Tibial nerve (tissue), 4 donors: ENCODE measurements around the gene RUNX2. TPM values are rescaled to one million over a fixed set of nuclear protein-coding genes. Genes with fewer than 3 reads are reported as not detected.

Experiments used
- DNase-seq, 2 donors: peaks; one replicate each; pipeline ENCODE4 v3.0.0-alpha.2; 2019; ENCODE audit warnings: low spot score in 2 of 2
- H3K27ac ChIP-seq, 4 donors: fragments of 200-600 bp; sonication (generic) in 3 of 4; one replicate each; pipeline ENCODE4 v1.5.1; 2017 to 2019; ENCODE audit warnings: mild to moderate bottlenecking in 1 of 4
- H3K27me3 ChIP-seq, 2 donors: fragments of 200-600 bp; sonication (generic) in 1 of 2; one replicate each; pipeline versions ENCODE4 v1.5.1 to v1.6.0; 2017 to 2019
- H3K36me3 ChIP-seq, 3 donors: fragments of 200-600 bp; sonication (generic); one replicate each; pipeline ENCODE4 v1.5.1; 2018 to 2019
- H3K4me1 ChIP-seq, 4 donors: fragments of 200-600 bp; sonication (generic) in 3 of 4; one replicate each; pipeline ENCODE4 v1.5.1; 2017 to 2019
- H3K4me3 ChIP-seq, 4 donors: fragments of 200-600 bp; sonication (generic) in 3 of 4; one replicate each; pipeline ENCODE4 v1.5.1; 2017 to 2019; ENCODE audit warnings: mild to moderate bottlenecking in 1 of 4, moderate library complexity in 1 of 4
- H3K9me3 ChIP-seq, 4 donors: fragments of 200-600 bp; sonication (generic) in 3 of 4; one replicate each; pipeline ENCODE4 v1.5.1; 2017 to 2019
- CTCF ChIP-seq, 5 experiments: fragments of 200-600 bp in 3 of 5; fragments of 450-650 bp in 2 of 5; sonication (generic) in 3 of 5; IDR thresholded peaks; one replicate each; pipeline ENCODE4 v1.5.1; 2016 to 2019; ENCODE audit warnings: antibody characterized with exemption in 5 of 5, mild to moderate bottlenecking in 3 of 5, moderate library complexity in 2 of 5
- EP300 ChIP-seq, 2 donors: sonication (generic); formaldehyde crosslinking; IDR thresholded peaks; one replicate each; pipeline ENCODE4 v1.6.1; 2017; ENCODE audit warnings: antibody characterized with exemption in 2 of 2, mild to moderate bottlenecking in 1 of 2
- POLR2A ChIP-seq, 2 donors: fragments of 450-650 bp; IDR thresholded peaks; one replicate each; pipeline ENCODE4 v1.6.1; 2017; ENCODE audit warnings: antibody characterized with exemption in 2 of 2, mild to moderate bottlenecking in 2 of 2, moderate library complexity in 2 of 2
- WGBS, 2 donors: methylation state at CpG; one replicate each; pipeline ENCODE4 v1.1.5; 2018; 5-methylcytosine and 5-hydroxymethylcytosine counted together
- total RNA-seq, 4 donors: library from RNA; depleted of rRNA; stranded (reverse); fragments of >200 nt; gene quantifications; one replicate each; pipeline ENCODE4 v1.1.0, GENCODE V29; 2016

RUNX2 gene
- total RNA-seq, 4 donors from 2014 or later, result 6.3 to 12.3 (median 7.8) TPM

DNA sequence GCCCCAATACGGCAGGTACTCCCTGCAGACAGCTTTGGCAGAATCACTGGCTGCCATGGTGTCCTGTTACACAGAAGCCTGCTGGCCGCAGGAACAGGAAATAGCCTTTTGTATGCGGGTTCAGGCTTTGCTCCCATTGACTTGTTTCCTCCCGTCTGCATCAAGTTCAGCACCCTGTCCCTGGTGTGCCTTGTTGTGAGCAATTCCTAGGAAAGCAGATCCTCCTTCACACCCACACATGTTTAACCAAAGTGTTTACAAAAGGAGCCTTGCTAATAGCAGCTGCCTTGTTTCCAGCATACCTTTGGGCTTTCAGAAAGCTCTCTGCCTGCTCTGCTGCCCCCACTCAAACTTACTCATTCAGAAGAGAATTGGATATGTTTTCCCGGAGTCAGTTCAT, 176.8 kb downstream of the RUNX2 start:
- Histone ChIP-seq H3K27me3 (no peaks in the 10 kb centered on the region), H3K36me3 (no peaks in the 10 kb centered on the region), H3K4me3 (no peak overlapping the region), H3K4me1 (peaks cover 0 to 9% (median 0%) of the 10 kb centered on the region in 4 donors), H3K9me3 (no peaks in the 10 kb centered on the region), H3K27ac (peak overlapping the region in 1 of 4 donors; percentile 53)
- TF ChIP-seq POLR2A (IDR thresholded peaks at IDR 0.05), result no peak
- TF ChIP-seq EP300 (IDR thresholded peaks at IDR 0.05), result no peak
- no peak for TF ChIP-seq CTCF (IDR thresholded peaks at IDR 0.05)
- no peak for DNase-seq
- WGBS, 2 donors, result 34 to 38% methylated on average over 5 of the region's 5 CpGs

DNA sequence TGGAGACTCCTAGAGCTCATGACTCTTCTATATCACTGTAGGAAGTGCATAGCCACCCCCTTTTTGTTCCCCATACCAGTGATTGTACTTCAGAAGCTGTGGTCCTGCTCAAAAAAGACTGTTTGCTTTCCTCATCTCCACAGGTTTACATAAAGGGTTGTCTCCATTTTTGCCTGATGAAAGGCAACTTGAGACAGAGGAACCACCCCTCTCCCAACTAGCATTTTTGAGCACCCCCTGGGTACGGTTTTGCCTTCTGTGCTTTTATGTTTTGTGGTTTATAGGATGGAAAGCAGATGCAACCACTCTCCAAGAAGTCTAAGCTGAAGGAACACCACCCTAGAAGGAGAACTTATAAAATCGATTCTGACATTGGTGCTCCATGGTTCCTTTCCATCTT, 177.3 kb downstream of the RUNX2 start:
- H3K36me3 ChIP-seq, result no peaks in the 10 kb centered on the region
- H3K27me3 ChIP-seq, result no peaks in the 10 kb centered on the region
- no peak for DNase-seq
- WGBS, 2 donors, result 84 to 86% methylated on average over 2 of the region's 2 CpGs
- H3K9me3 ChIP-seq, result no peaks in the 10 kb centered on the region
- peak overlapping the region in 1 of 4 donors; percentile 53 for H3K27ac ChIP-seq
- peaks cover 0 to 9% (median 0%) of the 10 kb centered on the region in 4 donors for H3K4me1 ChIP-seq
- TF ChIP-seq EP300 (IDR thresholded peaks at IDR 0.05), result no peak
- no peak for TF ChIP-seq CTCF (IDR thresholded peaks at IDR 0.05)
- no peak for TF ChIP-seq POLR2A (IDR thresholded peaks at IDR 0.05)
- H3K4me3 ChIP-seq, result no peak overlapping the region

DNA sequence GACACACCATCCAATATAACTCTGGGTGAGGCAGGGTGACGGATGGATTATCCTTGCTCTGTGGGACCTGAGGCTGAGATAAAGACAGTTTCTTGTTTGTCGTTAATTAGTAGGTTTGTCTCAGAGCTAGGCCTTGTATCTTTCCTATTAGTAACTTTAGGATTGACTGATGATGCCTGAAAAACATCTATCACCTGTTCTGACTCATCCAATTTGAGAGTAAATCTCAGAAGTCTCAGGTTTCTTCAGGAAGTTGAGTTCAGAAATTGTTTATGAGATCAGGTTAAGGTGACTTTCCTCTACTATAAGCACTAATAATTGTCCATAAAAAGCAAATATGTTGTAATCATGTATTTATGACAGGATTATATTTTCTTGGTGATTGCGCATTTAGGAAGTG, 179.1 kb downstream of the RUNX2 start:
- H3K9me3 ChIP-seq, result no peaks in the 10 kb centered on the region
- H3K36me3 ChIP-seq, result peaks cover 0 to 2% (median 0%) of the 10 kb centered on the region in 3 donors
- H3K4me3 ChIP-seq, result no peak overlapping the region
- DNase-seq, result no peak
- 95% methylated on average over 3 of the region's 3 CpGs for WGBS, 2 donors
- peaks cover 0 to 9% (median 0%) of the 10 kb centered on the region in 4 donors for H3K4me1 ChIP-seq
- TF ChIP-seq EP300 (IDR thresholded peaks at IDR 0.05), result no peak
- TF ChIP-seq POLR2A (IDR thresholded peaks at IDR 0.05), result no peak
- no peak for TF ChIP-seq CTCF (IDR thresholded peaks at IDR 0.05)
- no peak overlapping the region for H3K27ac ChIP-seq
- no peaks in the 10 kb centered on the region for H3K27me3 ChIP-seq

GRCh38 chr6:45509426-45509825, 181.3 kb downstream of the RUNX2 start:
- Histone ChIP-seq H3K4me1 (peaks cover 0 to 9% (median 0%) of the 10 kb centered on the region in 4 donors), H3K27ac (no peak overlapping the region), H3K9me3 (no peaks in the 10 kb centered on the region), H3K27me3 (no peaks in the 10 kb centered on the region), H3K36me3 (peaks cover 0 to 19% (median 0%) of the 10 kb centered on the region in 3 donors), H3K4me3 (no peak overlapping the region)
- TF ChIP-seq EP300 (IDR thresholded peaks at IDR 0.05) (no peak), POLR2A (IDR thresholded peaks at IDR 0.05) (no peak), CTCF (IDR thresholded peaks at IDR 0.05) (no peak)
- no peak for DNase-seq
- WGBS, 2 donors, result 91 to 97% methylated on average over 4 of the region's 4 CpGs

DNA sequence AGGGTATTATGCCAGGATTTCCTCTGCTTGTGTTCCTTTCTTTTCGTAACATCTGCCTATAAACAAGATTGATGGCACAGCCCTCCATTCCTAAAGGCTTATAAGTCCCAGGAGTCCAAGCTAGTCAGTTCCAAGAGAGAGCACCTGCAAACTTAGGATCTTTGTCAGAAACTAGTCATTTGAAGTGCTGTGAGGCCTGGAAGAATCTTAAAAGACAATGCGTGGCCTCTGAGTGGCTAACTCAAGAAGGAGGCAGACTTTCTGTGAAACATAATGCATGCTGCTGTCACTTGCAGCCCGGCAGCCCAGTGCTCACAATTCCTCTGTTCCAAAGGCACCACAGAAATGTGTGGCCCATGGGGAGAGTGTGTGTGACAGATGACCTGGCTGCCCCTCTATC, 184.6 kb downstream of the RUNX2 start:
- H3K4me1 ChIP-seq, result no peaks in the 10 kb centered on the region
- TF ChIP-seq POLR2A (IDR thresholded peaks at IDR 0.05) (no peak), EP300 (IDR thresholded peaks at IDR 0.05) (no peak), CTCF (IDR thresholded peaks at IDR 0.05) (no peak)

More for the DNA sequence above, 184.6 kb downstream of the RUNX2 start:
- no peak overlapping the region for H3K4me3 ChIP-seq
- H3K36me3 ChIP-seq, result peaks cover 0 to 19% (median 0%) of the 10 kb centered on the region in 3 donors
- no peaks in the 10 kb centered on the region for H3K9me3 ChIP-seq
- 79 to 93% methylated on average over 3 of the region's 3 CpGs for WGBS, 2 donors
- DNase-seq, result no peak
- H3K27ac ChIP-seq, result no peak overlapping the region
- no peaks in the 10 kb centered on the region for H3K27me3 ChIP-seq
